Measurements from ENCODE around the gene SHLD2.
"Not testable (repeated sequence)": the region's sequence is repeated elsewhere in the genome, so short reads cannot be mapped to it uniquely, and the experiment has no call there.

- TF ChIP-seq CTCF, POLR2A (IDR thresholded peaks at IDR 0.05): not testable (repeated sequence)
Observed at GRCh38 chr10:87171670-87172069, 76.7 kb downstream of the SHLD2 start.
